Calu3 (cell line): ENCODE measurements around the gene UMAD1. TPM values are rescaled to one million over a fixed set of nuclear protein-coding genes. Genes with fewer than 3 reads are reported as not detected.

ENCODE experiments used
- BruUV-seq: library from RNA; stranded (reverse); fragments of 400-500 nt; replicated peaks from 2 replicates; lab custom pipeline; 2021; lab: Mats Ljungman, UMichigan
- CTCF ChIA-PET: fragments of 300-600 bp; sonication (Branson Sonifier 250); formaldehyde crosslinking; loops from one replicate; lab custom pipeline; 2022; ENCODE audit warnings: antibody characterized with exemption; lab: Charles Lee
- DNase-seq: peaks from one replicate; pipeline ENCODE4 v3.0.0; 2022
- H3K27ac Mint-ChIP-seq: one replicate; pipeline ENCODE4 v1.8.0; 2022; ENCODE audit warnings: mixed read lengths; ENCODE audit not compliant: unreplicated experiment
- H3K27me3 Mint-ChIP-seq: one replicate; pipeline ENCODE4 v1.8.0; 2022; ENCODE audit warnings: mixed read lengths; ENCODE audit not compliant: unreplicated experiment
- H3K36me3 Mint-ChIP-seq: one replicate; pipeline ENCODE4 v1.8.0; 2022; ENCODE audit warnings: mild to moderate bottlenecking, moderate library complexity, mixed read lengths; ENCODE audit not compliant: insufficient read depth, unreplicated experiment
- H3K4me1 Mint-ChIP-seq: one replicate; pipeline ENCODE4 v1.8.0; 2022; ENCODE audit warnings: mild to moderate bottlenecking, low read depth, mixed read lengths; ENCODE audit not compliant: unreplicated experiment
- H3K4me3 Mint-ChIP-seq: one replicate; pipeline ENCODE4 v1.8.0; 2022; ENCODE audit warnings: mild to moderate bottlenecking, low read depth, moderate library complexity, mixed read lengths; ENCODE audit not compliant: unreplicated experiment
- H3K9me3 Mint-ChIP-seq: one replicate; pipeline ENCODE4 v1.8.0; 2022; ENCODE audit warnings: low read depth, mixed read lengths; ENCODE audit not compliant: unreplicated experiment
- CTCF ChIP-seq: fragments of 200-600 bp; IDR thresholded peaks from one replicate; pipeline ENCODE4 v1.8.0; 2022; ENCODE audit warnings: antibody characterized with exemption; ENCODE audit not compliant: unreplicated experiment
- intact Hi-C: fragments of 100-400 bp; cut with micrococcal nuclease; formaldehyde crosslinking; loops from one replicate; pipeline ENCODE4 v1.10.0; 2022; ENCODE audit not compliant: unreplicated experiment
- total RNA-seq: library from RNA; stranded (reverse); gene quantifications from 2 replicates; pipeline ENCODE4 v1.2.3, GENCODE V29; 2022

UMAD1 gene
- total RNA-seq, 1 experiment from 2014 or later, result 25.2 TPM

GRCh38 chr7:7793249-7793648 lies 152.7 kb downstream of the UMAD1 start:
- Mint-ChIP-seq H3K27me3 (no peaks in the 10 kb centered on the region), H3K36me3 (peaks cover 5% of the 10 kb centered on the region), H3K9me3 (peaks cover 5% of the 10 kb centered on the region), H3K27ac (no peak overlapping the region), H3K4me1 (peaks cover 26% of the 10 kb centered on the region), H3K4me3 (no peak overlapping the region)
- no peak for DNase-seq
- intact Hi-C loops, result no loop called here
- BruUV-seq, result no TSS peak
- TF ChIP-seq CTCF, result no peak
- CTCF ChIA-PET, result no interaction called here

DNA sequence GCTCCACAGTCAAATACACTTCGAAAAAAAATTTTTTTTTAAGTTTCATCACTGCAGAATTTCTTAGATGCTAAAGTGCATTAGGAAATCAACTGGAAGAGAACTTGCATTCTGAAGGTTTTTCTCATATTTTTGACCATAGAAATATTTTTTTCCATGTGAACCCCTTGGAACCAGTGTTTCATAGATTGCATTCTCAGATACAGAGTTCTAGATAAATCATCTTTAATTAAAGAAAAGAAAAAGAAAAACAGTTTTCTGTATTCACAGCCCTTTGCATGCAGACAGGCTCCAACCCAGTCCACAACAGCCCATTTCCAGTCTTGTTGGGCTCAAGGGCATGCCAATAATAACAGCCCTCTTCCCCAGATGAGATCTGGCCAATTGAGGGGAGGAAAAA lies 153.4 kb downstream of the UMAD1 start:
- H3K9me3 Mint-ChIP-seq, result peaks cover 5% of the 10 kb centered on the region
- no peak overlapping the region for H3K4me3 Mint-ChIP-seq
- H3K36me3 Mint-ChIP-seq, result peaks cover 5% of the 10 kb centered on the region
- no peak overlapping the region for H3K27ac Mint-ChIP-seq
- DNase-seq, result no peak
- peaks cover 33% of the 10 kb centered on the region for H3K4me1 Mint-ChIP-seq
- no TSS peak for BruUV-seq
- H3K27me3 Mint-ChIP-seq, result no peaks in the 10 kb centered on the region
- no peak for TF ChIP-seq CTCF
- intact Hi-C loops, result no loop called here
- CTCF ChIA-PET, result no interaction called here

DNA sequence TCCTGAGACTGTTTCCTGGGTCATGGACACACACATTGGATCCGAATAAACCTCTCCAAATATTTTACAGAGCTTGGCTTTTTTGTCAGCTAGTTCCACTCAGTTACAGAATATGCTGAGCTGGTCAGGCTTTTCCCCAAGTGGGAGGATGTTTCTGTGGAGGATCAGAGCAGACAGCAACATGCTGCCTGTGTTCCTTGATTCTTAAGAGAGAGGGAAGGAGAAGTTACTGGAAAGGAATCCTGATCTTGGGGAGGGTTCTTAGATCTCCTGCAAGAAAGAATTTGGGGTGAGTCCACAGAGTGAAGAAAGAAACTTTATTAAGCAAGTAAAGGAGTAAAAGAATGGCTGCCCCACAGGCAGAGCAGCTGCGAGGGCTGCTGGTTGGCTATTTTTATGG lies 154.7 kb downstream of the UMAD1 start:
- intact Hi-C loops, result no loop called here
- no peak for DNase-seq
- Mint-ChIP-seq H3K27ac (peak overlapping the region; percentile 22), H3K9me3 (peaks cover 5% of the 10 kb centered on the region), H3K4me3 (no peak overlapping the region), H3K36me3 (peaks cover 5% of the 10 kb centered on the region), H3K4me1 (peaks cover 44% of the 10 kb centered on the region), H3K27me3 (no peaks in the 10 kb centered on the region)
- BruUV-seq, result no TSS peak
- CTCF ChIA-PET, result no interaction called here
- no peak for TF ChIP-seq CTCF

DNA sequence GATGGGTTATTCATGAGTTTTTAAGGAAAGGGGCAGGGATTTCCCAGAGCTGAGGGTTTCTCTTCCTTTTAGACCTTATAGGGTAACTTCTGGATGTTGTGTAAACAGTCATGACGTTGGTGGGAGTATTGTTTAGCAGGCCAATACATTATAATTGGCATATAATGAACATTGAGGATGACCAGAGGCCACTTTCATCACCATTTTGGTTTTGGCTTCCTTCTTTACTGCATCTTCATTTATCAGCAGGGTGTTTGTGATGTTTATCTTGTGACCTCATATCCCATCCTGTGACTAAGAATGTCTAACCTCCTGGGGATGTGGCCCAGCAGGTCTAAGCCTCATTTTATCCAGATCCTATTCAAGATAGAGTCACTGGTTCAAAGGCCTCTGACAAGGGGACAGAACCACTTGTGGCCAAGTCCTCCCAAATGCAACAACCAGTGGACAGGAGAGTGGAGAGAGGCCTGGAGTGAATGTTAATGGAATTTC lies 155.1 kb downstream of the UMAD1 start:
- peaks cover 5% of the 10 kb centered on the region for H3K9me3 Mint-ChIP-seq
- peak; percentile 44 for DNase-seq
- no peak for TF ChIP-seq CTCF
- BruUV-seq, result no TSS peak
- intact Hi-C loops, result no loop called here
- H3K27me3 Mint-ChIP-seq, result no peaks in the 10 kb centered on the region
- H3K27ac Mint-ChIP-seq, result peak overlapping the region; percentile 22
- H3K36me3 Mint-ChIP-seq, result peaks cover 5% of the 10 kb centered on the region
- no peak overlapping the region for H3K4me3 Mint-ChIP-seq
- peaks cover 44% of the 10 kb centered on the region for H3K4me1 Mint-ChIP-seq
- CTCF ChIA-PET, result no interaction called here
